NOMO-1 treated with dmso at 0.1 percent for 144 hours (cell line): ENCODE results near the gene FAM107B.
"Not testable (repeated sequence)": the region's sequence is repeated elsewhere in the genome, so short reads cannot be mapped to it uniquely, and the experiment has no call there.

Experiments
- DNase-seq: peaks from one replicate; lab custom pipeline; 2025; ENCODE audit not compliant: unreplicated experiment; lab: John Stamatoyannopoulos, UW

Gene FAM107B

DNA sequence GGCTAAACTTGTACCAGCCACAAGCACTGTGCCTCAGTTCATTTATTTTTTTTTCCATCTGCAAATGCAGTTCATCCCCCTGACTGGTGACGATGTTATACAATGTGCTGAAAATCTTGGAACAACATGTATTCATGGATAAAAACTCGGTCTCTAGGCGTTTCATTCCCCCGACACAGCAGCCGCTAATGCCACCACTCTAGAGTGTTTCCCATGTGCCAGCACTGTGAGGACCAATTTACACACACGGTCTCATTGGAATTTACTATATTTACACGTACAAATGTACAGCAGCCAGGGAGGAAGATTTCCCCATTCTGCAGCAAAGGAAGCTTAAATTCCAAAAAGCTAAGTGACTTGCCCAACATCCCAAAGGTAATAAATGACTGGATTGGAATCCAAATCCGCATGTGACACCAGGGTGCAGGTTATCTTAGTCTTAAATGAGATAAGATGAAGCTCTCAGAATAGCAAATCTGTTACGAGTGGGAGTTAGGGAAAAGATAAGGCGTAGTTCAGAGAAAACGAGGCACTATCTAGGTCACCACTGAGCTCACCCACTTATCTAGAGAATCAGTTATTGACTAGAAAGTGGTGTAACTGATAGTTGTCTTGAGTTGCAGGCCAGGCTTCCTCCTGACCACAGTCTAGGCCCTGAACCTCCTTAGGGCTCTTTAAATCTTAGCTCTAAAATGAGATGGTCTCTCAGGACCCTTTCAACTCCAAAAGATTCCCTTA lies 36.7 kb downstream of the FAM107B start:
- no peak for DNase-seq

DNA sequence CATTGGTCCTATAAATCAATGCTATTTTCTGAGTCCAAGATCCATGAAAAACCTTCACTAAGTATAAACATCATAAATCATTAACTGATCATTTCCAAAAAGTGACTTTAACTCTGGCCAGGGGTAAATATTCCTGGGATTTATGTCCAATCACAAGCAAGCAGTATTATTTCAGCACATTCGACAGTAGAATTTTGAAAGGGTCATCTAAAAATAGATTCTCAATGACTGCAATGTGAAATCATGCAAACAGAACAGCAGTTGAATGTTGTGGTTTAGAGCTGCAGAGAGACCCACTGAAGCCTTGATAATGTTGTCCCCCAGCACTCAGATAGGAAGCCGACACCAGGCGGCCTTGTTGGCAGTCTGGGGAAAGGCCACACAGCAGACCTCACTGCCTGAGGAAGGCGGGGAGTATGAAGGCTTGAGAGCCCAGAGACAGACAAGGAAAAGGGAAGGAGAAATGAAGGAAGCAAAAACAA lies 38.1 kb downstream of the FAM107B start:
- DNase-seq: peak; percentile 47

DNA sequence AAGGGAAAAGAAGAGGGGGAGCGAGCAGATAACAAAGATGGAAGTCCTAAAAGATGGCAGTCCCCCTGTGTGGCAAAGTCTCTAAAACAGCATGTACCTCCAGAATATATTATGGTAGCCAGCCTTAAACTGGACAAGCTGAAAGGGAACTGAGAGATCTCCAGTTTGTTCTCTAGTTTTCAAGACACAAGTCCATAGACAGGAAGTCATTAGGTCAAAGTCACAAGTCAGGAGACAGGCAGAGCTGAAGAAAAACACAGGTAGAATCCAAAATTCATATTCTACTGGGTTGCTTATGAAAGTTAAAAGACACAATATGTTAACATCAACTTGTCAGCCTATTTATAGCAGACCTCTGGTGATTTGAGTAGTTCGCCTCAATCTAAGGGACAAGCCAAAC lies 38.7 kb downstream of the FAM107B start:
- DNase-seq: no peak

DNA sequence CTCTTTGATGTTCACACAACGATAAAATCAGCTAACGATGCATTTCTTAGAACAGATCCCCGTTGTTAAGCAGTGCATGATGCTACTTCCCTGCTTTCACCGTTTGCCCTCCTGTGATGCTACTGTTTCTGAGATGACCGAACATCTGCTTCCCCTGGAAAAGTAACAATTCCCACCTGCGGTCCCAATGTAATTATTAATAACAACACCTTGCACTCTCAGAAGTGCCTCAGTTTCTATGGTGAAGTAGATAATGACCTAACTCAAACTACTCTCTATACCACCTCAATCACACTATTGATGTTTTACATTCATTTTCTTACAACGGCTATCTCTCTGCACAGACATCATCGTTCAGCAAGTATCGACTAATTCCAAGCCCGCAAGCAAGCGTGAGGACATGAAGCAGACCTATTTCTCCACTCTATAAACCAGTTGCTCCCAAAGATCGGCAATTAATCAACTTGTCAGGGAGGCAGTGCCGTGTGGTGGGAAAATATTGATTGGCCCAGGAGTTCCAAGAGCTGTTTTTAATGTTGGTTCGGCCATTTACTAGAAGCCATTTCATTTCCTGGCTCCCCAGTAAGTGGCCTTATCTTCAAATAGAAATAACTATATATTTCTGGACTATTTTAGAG lies 42.7 kb downstream of the FAM107B start:
- no peak for DNase-seq

DNA sequence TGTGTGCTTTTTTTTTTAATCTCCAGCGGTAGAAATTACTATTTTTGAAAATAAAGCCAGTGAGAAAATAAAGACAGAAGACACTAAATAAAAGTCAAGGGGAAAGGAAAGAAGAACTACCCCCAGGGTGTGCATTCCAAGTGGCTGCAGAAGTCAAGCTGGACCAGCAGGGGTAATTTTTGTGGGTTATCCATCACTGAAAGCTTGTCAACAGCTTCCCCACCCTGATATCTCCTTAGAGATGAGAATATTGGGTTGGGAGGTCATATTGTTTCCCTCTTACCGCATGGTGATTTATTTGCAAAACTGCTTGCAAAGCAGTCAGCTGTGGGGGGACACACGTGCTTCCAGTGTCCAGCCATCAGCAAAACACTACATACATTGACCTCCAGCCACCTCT lies 46.4 kb downstream of the FAM107B start:
- DNase-seq: no peak

DNA sequence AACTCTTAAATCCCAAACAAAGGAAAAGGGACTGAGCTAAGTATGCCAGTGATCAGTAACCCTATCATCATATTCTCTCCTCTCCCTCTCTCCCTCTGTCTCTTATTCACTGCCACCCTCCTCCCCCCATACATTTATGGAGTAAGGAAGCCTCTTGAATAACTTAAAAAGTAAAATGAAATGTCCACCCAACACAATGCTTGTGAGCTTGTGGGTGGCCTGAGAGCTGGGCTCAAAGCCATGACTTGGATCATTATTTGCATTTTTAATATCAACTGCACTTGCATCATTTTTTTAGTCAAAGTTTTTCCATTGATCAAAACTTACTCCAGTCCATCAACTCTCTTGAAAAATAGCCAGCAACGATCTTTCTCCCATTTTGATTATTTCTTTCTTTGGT lies 46.8 kb downstream of the FAM107B start:
- DNase-seq: no peak

DNA sequence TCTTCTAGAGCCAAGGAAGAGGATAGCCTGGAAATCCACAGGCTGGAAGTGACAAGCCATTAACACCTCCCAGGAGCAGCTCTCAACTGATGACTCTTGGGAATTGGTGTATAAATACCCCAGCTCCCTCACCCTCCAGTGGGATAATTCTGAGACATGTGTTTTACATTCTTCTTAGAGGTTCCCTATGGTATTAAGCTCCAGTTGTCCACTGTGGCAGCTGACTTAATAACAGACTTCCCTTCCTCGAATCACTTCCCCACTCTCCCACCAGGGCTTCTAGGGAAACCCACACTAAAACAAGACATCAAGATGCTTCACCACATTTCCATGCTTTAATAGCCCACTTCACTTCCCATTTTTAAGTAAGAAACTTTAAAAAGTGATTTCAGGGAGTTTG lies 47.2 kb downstream of the FAM107B start:
- peak; percentile 2 for DNase-seq

DNA sequence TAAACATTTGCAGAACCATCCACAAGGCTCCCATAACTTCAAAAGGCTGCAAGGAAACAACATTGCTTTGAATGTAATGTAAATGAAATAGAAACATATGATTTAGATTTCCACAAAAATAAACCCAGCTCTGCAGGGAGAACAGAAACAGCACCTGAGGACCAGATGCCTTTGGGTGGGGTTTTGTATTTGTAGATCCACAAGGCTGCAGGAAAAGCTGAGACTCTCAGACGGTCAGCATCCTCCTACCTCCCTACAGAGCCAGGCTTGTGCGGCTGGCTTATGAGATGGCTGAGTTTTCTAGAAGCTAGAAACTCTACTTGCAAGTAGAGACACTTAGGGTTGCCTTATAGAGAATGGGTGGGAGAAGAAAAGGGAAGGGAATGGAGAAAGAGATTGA lies 49.8 kb downstream of the FAM107B start:
- no peak for DNase-seq

DNA sequence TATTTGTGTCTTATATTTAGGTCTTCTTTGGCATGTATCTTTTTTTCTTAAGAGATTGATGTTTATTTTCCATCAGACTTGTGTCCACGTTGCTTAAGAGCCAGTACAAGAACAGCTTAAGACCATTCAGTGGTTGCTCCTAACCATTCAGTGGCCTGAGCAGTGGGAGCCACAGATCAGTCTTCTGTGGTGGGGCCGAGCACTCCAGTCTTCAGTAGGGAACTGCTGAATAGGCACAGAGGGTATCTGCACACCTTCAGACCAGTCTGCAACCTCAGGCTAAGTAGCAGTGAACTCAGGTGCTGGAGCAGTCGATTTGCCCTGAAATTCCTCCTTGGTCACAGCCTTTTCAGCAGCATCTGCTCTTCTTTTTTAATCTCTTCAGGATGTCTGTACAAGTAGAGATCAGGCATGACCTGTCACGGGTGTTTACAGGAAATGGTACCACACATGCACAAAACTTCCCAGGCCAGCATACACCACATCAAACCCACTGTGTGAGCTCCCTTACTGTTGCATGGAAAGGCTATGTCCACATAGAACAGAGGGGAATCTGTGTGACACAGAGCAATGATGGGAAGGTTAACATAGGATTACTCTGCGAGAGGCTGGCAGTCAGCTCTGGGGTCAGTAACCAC lies 51.5 kb downstream of the FAM107B start:
- no peak for DNase-seq

DNA sequence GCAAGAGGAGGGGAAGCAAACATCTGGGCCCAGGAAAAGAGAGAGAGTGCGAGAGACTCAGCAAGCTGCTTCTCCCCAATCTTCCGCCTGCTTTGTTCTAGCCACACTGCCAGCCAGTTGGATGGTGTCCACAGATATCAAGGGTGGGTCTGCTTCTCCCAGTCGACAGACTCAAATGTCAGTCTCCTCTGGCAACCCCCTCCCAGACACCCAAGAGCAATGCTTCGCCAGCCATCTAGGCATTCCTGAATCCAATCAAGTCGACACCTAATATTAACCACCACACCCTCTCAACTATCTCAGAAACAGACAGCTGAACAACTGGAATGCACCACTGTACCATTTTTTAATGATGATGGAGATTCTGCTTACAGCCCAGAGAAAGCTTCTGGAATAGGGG lies 57.1 kb downstream of the FAM107B start:
- DNase-seq: no peak

DNA sequence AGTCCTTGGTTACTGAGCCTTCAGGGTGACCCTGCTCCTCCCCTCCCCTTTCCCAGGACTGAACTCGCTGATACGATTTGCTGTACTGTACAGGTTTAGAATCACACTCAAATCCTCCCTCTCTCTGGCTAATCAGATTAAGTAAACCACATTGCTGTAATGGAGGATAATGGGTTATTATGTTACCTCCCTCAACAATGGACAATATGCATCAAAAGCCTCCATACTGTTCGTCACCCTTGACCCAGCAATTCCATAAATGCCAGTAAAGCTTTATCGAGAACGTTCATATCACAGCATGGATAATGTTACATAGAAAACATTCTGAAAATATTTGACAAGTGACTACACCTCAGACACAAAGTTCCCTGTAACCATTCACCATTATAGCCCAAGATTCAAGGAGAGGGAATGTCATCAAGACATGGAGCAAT lies 61.7 kb downstream of the FAM107B start:
- DNase-seq: no peak

DNA sequence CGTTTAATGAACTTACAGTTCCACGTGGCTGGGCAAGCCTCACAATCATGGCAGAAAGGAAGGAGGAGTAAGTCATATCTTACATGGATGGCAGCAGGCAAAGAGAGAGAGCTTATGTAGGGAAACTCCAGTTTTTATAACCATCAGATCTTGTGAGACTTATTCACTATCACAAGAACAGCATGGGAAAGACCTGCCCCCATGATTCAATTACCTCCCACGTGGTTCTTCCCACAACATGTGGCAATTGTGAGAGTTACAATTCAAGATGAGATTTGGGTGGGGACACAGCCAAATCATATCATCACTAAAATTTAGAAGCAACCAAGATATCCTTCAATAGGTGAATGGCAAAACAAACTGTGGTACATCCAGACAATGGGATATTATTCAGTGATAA lies 65.4 kb downstream of the FAM107B start:
- DNase-seq: not testable (repeated sequence)

DNA sequence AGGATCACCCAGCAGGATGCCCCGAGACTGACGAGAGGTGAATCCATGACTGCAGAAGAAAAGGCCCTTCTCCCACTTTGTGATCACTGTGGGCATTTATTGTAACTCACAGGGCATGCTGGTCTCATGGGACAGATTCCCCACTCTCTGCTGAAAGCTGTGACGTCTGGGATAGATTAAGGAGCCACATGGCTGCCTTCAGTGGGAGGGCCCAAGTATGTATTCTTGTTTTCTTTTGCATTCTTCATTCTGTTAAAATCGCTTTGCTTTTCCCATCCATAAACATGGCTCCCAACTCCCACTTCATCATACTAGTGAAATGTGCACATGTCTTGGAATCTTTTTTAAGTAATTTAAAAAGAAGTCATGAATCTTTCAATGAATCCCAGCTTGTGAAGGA lies 67.2 kb downstream of the FAM107B start:
- no peak for DNase-seq

DNA sequence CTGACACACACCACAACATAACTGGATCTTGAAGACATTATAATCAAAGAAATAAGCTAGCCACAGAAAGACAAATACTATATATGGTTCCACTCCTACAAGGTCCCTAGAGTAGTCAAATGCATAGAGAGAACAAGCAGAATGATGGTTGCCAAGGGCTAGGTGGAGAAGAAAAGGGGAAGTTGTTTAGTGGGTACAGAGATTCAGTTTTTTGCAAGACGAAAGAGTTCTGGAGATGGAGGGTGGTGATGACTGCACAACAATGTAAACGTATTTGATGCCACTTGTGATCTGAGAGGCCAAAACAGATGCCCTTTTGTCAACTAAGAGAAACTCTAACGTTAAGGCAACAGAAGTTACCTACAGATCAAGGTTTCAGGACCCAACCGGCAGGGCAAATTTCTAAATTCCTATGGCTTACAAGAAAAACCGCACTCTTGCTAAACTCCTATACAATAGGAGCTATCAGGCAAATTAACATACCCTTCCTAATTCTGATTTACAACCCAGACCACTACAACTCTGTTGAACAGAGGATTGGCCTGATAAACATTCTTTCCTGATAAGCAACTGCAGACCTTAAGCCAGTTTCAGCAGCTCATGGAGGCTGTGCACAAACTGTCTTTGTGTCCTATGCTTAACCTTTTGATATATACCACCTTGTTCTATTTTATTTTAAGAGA lies 69.0 kb downstream of the FAM107B start:
- peak; percentile 84 for DNase-seq

DNA sequence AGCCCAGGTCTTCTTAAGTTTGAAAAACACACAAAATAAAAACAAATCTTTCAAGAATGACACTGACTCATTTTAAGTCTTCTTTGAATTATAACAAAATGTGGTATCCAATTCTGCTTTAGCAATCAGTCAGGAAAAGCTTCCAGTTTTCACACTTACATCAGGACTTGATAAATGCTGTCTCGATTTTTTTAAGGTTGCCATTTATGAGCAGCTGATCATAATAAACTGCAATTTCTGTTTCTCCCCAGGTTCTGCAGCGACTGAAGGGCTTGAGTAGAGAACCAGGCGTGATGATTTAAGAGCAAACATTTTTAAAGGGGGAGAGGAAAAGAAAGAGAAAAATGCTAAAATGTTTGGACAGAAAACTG lies 71.1 kb downstream of the FAM107B start:
- DNase-seq: no peak

DNA sequence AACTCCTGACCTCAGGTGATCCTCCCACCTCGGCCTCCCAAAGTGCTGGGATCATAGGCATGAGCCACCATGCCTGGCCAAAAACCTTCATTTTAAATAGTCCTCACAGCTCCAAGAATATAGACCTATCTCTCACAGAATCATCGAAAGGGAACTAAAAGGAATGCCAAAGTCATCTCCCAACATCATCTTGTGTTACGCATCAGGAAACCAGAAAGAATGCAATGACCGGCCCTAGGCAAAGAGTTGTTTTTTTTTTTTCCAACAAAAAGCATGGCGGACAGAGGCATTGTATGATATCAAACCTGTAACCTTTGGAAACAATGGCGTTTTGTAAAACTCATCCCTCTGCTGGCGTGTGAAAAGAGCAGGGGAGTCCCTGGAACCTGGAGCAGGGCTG lies 73.2 kb downstream of the FAM107B start:
- no peak for DNase-seq

DNA sequence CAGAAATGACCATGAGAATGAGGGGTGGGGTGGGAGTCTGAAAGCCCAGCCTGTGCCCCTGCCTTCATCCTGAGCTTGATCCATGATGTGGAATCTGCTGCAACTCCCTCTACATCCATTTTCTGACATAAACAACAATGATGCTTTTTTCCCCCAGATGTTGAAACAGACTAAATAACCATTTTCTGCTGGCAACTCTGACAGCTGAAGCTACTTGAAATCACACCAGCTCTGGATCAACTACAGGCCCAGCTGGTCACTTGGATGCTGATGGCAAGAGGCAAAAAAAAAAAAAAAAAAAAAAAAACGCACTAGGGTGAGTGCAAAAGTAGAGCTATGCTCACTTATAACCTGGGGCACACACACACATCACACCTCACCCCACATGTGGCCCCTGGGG lies 74.2 kb downstream of the FAM107B start:
- no peak for DNase-seq

DNA sequence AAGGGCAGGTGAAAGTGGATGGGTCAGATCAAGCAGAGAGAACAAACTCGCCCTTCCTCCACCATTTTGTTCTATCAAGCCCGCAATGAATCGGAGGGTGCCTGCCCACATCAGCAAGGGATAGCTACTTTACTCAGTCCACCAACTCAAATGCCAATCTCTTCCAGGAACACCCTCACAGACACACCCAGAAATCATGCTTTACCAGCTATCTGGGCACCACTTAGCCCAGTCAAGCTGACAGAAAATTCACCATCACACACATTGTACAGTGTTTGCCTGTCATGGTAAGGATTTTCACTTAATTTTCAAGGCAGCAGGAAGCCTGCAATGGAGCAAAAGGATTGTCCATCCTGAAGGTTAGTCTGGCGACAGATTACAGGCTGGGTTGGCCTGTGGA lies 75.2 kb downstream of the FAM107B start:
- DNase-seq: no peak

DNA sequence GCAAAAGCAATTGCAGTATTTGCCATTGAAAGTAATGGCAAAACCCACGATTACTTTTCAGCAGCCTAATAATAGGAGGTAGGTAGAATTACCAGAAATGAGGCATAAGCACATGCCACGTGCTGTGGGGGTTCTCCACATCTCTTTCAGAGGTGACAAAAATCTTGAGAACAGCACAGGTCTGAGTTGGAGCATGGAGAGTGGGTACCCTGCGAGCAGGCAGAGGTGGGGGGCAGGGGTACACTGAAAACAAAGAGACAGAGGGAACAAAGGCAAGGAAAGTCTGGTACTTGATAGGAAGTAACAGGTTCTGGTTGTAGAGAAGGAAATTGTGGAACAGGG lies 75.9 kb downstream of the FAM107B start:
- DNase-seq: no peak

DNA sequence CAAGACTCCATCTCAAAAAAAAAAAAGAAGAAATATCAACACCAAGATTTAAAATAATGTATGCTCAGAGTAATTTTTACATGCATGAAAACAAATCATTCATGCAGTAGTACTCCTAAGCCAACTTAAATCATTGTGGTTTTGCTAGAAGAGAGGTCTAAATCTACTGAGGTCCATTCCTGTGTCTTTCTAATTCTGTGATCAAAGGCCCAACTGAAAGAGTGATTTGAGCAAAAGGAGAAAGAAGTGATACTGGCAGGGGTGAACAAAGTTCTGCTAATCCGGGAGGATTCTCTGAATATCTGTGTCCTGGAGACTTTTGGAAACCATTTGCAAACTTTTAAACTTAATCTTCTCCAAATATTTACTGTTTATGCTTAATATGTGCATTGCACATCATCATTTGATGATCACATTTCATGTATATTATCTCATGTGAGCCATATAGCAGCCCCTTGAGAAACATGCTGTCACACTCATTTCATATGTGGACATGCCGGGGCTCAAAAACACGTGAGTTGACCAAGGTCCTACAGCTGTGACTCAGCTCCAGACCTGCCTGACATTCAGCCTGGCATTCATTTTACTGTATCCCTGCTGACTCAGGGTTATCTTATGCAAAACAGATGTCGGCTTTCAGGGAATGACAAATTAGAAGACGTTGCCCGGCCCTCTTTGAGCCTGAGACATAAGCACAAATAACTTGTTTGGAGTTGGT lies 76.4 kb downstream of the FAM107B start:
- DNase-seq: no peak

DNA sequence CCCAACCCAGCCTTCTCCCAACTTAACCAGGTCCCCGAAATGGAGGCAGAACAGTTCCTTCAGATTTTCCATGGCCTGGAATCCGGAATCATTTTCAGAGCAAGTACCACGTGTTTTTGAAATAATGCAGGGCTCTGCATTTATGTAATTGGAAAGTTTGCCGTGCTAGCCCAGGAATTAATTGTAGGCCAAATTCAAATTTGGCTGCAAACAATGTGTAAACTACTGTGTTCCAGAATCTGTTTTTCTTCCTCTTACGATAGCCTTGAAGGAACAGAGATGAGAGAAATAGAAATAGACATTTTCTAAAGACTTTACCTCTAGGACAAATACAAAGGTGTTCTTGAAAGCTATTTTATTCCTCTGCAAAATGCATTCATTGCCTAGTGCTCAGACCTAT lies 77.4 kb downstream of the FAM107B start:
- DNase-seq: no peak
